AG04449 (cell line): ENCODE data around the gene ZNF841.
"Not testable (repeated sequence)": the region's sequence is repeated elsewhere in the genome, so short reads cannot be mapped to it uniquely, and the experiment has no call there.

ENCODE experiments used
- CTCF ChIA-PET: fragments of 350-600 bp; formaldehyde crosslinking; extraction: SDS; loops from one replicate; lab custom pipeline; 2021; ENCODE audit warnings: antibody characterized with exemption; lab: Yijun Ruan, JAX
- POLR2A ChIA-PET: fragments of 400-600, 350-600 bp; formaldehyde crosslinking; extraction: SDS; loops from one replicate; lab custom pipeline; 2020; ENCODE audit warnings: antibody characterized with exemption, inconsistent platforms; lab: Yijun Ruan, JAX
- DNase-seq: peaks from one replicate; pipeline ENCODE4 v3.0.0-alpha.2; 2010; ENCODE audit warnings: low read depth, low spot score
- H3K4me3 ChIP-seq: 2 replicates; pipeline ENCODE4 v1.5.1; 2011; ENCODE audit warnings: low read depth, mild to moderate bottlenecking, control low read depth, low read length
- CTCF ChIP-seq: IDR thresholded peaks from one replicate; pipeline ENCODE4 v1.5.1; 2011; ENCODE audit warnings: mild to moderate bottlenecking, moderate library complexity, low read length, control low read depth, inconsistent platforms; ENCODE audit not compliant: insufficient read depth; ENCODE audit errors: missing control alignments

Gene ZNF841

GRCh38 chr19:52086481-52086880, 9.1 kb downstream of the ZNF841 start:
- DNase-seq: no peak
- no peak overlapping the region for H3K4me3 ChIP-seq
- ChIA-PET CTCF (no interaction called here), POLR2A (no interaction called here)
- no peak for TF ChIP-seq CTCF

GRCh38 chr19:52070496-52070895, 25.1 kb downstream of the ZNF841 start:
- TF ChIP-seq CTCF: no peak
- ChIA-PET POLR2A (no interaction called here), CTCF (no interaction called here)
- H3K4me3 ChIP-seq: no peak overlapping the region
- DNase-seq: no peak

GRCh38 chr19:52069653-52070052, 25.9 kb downstream of the ZNF841 start:
- ChIA-PET POLR2A (no interaction called here), CTCF (no interaction called here)
- no peak overlapping the region for H3K4me3 ChIP-seq
- no peak for DNase-seq
- TF ChIP-seq CTCF: no peak

- DNase-seq: no peak
- no peak for TF ChIP-seq CTCF
- H3K4me3 ChIP-seq: no peak overlapping the region
- CTCF ChIA-PET: no interaction called here
- POLR2A ChIA-PET: no interaction called here
These were observed 29.2 kb downstream of the ZNF841 start for GRCh38 chr19:52066258-52066863.

GRCh38 chr19:52065399-52065798, 30.2 kb downstream of the ZNF841 start:
- ChIA-PET POLR2A (no interaction called here), CTCF (no interaction called here)
- TF ChIP-seq CTCF: no peak
- no peak for DNase-seq
- no peak overlapping the region for H3K4me3 ChIP-seq

- H3K4me3 ChIP-seq, CTCF ChIA-PET, DNase-seq, POLR2A ChIA-PET: not testable (repeated sequence)
These were observed 39.1 kb downstream of the ZNF841 start for GRCh38 chr19:52056480-52056879.

- POLR2A ChIA-PET, DNase-seq, H3K4me3 ChIP-seq, CTCF ChIA-PET: not testable (repeated sequence)
These were observed 43.8 kb downstream of the ZNF841 start for GRCh38 chr19:52051736-52052135.
